GM19468 (cell line): ENCODE measurements around the gene TPCN1.

Source experiments
- ATAC-seq: cut with Tn5 transposase; IDR thresholded peaks from one replicate; pipeline ENCODE4 v1.9.1; 2021; ENCODE audit warnings: mild to moderate bottlenecking, moderate library complexity, moderate number of reproducible peaks; ENCODE audit not compliant: unreplicated experiment; ENCODE audit errors: extremely low read depth

TPCN1 gene

GRCh38 chr12:113221997-113222729 lies 899 bp downstream of the TPCN1 start:
- no peak for ATAC-seq

DNA sequence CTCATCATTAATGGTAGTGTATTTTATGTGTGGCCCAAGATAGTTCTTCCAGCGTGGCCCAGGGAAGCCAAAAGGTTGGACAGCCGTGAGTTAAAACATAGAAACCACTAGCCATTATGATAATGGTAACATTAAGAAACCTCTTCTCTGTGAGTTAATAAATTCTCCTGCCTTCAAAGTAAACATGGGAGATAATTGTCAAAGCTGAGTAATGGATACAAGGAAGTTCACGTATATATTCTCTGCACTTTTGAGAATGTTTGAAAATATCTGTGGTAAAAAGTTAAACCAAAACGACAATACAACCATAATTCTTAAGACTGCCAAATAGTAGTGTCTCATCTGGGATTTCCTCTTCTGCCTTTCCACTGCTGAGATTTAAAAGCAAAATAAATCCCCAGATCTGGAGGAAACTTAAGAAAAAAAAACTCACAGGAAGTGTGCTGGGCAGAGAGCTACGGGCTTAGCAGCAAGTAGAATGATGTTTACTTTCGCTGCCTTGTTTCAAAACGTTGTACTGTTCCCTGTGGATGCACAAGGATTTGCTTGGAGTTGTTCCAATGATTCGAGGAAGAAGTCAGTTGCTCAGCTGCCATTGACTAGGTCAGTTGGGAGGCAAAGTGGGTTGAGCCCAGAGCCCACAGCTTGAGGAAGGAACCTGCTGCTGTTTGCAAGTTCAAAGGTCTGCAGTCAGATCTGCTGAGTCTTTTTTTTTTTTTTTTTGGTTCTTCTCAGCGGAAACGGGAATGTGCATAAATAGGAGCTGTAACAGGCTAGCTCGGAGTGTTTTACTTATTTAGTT lies 1.7 kb downstream of the TPCN1 start:
- no peak for ATAC-seq

DNA sequence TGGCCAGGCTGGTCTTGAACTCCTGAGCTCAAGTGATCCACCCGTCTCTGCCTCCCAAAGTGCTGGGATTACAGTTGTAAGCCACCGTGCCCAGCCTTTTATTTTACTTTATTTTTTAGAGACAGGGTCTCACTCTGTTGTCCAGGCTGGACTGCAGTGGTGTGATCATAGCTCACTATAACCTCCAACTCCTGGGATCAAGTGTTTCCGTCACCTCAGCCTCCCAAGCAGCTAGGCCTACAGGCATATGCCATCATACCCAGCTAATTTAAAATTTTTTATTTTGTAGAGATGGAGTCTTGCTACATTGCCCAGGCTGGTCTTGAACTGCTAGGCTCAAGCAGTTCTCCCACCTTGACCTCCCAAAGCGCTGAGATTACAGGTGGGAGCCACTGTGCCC lies 3.7 kb downstream of the TPCN1 start:
- no peak for ATAC-seq

DNA sequence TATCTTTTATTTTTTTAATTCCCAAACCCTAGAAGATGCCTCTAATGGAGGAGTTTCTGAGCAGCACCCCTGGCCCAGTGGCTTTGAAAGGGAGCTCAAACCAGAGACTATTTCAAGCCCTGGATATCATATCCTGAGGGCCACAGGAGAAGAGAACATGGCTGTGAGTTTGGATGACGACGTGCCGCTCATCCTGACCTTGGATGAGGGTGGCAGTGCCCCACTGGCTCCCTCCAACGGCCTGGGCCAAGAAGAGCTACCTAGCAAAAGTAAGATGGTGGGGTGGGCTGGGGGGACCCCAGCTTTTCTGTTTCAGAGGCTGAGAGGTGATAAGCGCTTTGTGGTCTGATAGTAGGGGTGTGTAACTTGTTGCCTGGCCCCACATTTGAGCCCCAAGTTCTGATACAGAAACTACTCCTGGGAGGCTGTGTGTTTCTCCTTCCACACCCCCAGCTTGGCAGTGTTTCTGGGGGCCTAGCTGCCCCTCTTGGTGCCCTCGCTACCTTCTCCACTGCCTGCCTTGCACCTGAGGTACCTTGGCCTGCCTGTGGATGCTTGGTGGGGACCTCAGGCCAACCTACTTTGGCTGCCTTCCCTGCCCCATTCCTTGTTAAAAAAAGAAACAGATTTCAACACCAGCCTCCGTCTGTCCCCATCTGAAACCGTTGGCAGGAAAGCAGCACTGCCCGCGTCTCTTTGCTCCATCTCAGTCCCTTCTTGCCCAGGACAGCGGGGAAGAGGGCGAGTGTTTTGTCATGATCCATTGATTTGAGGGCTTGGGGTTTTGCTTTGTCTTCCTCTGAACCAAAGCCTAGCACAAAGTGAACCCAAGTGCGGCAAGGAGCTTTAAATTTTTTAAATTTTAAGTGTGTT lies 5.7 kb downstream of the TPCN1 start:
- ATAC-seq, result no peak

DNA sequence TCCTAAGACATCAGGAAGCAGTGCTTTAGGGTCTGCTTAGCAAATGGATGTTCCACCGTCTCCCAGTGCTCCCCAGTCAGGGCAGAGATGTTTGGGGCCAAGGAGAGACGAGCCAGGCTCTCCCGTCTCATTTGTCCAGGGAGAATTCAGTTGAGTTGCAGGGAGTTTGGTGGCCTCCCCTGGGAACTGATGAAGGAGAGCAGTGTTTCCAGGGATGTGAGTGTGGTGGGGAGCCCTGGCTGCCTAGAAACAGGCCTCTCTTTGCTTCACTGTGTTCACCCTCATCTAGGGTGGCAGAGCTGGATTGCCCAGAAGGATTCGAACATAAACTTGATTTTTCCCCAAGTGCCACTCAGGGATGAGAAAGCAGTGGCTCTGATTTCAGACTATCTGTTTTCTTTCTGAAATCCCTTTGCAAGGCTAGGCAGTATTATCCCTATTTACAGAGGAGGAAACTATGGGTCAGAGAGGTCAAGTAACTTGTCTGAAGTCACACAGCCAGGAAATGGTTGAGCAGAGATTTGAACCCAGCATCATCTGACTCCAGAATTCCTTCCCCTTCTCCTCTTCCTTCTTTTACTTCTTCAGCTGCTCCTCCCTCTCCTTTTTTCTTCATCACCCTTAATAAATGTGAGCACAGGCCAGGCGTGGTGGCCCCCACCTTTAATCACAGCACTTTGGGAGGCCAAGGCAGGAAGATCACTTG lies 6.6 kb downstream of the TPCN1 start:
- no peak for ATAC-seq

GRCh38 chr12:113228394-113229028 lies 7.2 kb downstream of the TPCN1 start:
- ATAC-seq, result no peak

- no peak for ATAC-seq
Measured at GRCh38 chr12:113230315-113231234, 9.3 kb downstream of the TPCN1 start.

DNA sequence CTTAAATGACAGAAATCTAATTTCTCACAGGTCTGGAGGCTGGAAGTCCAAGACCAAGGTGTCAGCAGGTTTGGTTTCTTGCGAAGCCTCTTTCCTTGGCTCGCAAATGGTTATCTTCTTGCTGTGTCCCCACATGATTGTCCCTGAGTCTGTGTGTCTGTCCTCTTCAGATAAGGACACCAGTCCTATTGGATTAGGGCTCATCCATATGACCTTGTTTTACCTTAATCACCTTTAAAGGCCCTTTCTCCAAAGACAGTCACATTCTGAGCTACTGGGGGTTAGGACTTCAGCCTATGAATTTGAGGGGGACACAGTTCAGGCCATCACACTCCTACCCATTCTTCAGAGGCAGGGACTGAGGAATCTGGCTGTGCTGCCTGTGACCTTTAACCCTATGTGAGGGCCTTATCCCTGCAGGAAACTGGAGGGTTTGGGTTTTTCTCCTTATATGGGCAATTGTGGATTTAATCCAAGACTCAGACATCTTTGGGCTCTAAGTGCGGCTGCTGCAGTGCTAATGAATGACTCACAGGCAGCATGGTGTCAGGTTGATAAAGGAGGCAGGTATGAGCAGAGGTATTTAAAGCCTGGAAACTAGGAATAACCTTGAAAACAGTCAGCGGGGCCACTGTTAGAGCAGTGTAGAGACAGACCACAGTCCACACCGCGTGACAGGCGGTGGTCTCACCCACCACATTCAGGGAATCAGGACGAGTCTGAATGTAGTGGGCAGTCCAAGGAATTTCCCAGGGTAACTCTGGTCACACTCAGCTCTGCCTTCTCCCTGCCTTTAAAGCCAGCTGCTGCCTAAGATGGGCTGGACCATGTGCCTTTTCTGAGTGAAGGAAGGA lies 10.2 kb downstream of the TPCN1 start:
- no peak for ATAC-seq

DNA sequence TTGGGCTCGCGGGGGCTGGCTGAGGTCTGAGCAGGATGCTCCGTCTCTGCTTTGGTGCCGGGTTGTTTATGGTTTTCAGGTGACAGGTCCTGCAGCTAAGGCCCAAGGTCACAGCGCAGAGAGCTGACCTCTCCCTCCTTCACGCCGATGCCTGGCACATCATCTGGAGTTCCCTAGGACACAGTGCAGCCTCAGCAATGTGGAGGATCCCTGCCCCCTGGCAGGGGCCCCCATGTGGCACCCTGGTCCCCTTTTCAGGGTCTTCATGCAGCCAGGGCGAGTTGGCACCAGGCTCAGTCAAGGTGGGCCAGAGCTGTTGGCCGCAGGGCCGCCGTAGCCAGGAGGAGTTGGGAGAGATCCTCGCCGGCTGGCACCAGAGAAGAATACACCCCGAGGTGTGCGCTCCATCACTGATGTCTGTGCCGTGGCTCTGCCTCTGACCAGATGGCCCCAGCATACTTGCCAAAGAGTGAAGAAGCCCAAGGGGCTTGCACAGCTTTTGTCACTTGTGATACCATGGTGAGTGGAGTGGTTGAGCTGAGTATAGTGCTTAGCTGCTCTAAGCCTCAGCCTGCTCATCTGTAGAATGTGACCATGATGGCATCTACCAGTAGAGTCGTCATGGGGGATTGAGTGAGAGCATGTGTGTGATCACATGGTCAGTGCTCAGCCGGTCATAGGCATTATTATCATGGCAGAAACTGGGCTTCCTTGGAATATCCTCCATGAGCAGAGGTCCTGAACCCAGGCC lies 11.0 kb downstream of the TPCN1 start:
- no peak for ATAC-seq

- peak; percentile 76 for ATAC-seq
Measured at GRCh38 chr12:113232840-113233585, 11.7 kb downstream of the TPCN1 start.

GRCh38 chr12:113233967-113234366 lies 12.7 kb downstream of the TPCN1 start:
- ATAC-seq, result no peak

GRCh38 chr12:113234483-113234882 lies 13.2 kb downstream of the TPCN1 start:
- ATAC-seq, result no peak

GRCh38 chr12:113235976-113236375 lies 14.7 kb downstream of the TPCN1 start:
- ATAC-seq, result no peak

DNA sequence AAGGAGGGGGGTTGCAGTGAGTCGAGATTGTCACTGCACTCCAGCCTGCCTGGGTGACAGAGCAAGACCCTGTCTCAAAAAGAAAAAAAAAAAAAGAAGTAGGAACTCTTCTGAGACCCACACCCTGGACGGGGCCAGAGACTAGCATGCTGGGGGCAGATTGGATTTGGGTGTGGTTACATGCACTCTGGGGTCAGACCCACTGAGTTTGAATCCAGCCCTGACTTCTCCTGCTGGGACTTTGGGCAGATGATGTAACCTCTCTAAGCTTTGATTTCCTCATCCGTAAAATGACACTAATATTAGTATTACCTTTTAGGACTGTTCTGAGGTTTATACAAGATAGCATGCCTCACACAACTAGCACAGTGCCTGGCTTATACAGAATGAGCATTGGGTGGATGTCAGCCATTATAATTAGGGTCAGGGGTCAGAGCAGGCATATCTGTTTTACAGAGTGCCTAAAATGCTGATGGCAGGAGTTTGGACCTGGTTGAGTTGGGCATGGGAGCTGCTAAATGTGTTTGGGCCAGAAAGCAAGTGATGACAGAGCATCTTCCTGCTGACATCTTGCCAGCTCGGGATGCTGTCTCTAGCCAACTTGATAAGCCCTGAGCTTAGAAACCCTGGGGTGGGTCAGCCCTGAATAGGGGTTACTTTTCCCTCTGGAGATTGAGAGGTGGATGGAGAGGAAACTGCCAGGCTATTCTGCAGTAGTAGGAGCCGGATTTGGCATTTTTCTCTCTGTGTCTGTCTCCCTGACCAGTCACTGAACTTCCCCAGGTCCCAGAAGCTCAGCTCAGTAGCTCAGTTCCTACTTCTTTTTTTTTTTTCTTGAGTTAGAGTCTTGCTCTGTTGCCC lies 15.5 kb downstream of the TPCN1 start:
- no peak for ATAC-seq

DNA sequence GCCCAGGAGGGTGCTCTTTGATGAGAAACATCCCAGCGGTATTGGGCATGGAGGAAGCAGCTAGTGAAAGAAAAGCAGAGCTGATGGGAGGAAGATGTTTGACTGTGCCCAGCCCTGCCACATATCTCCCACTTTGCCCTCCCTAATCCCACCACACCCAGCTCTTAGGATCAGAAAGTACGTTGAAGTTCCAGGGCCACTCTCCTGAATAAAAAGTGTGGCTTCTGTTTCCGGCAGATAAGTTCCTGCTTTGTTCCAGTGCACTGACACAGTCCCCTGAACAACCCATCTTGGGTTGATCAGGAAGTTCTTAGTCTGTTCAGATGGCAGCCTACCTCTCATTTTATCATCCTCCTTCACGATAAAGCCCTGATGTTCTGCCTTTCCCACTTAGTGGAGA lies 16.5 kb downstream of the TPCN1 start:
- ATAC-seq, result no peak
